Measurements from ENCODE around the gene TTBK1.

TTBK1 gene

GRCh38 chr6:43231735-43232450 lies 11.4 kb upstream of the TTBK1 start:
- Histone ChIP-seq H3K27me3 (peaks cover 66% of the 10 kb centered on the region), H3K27ac (no peak overlapping the region), H3K4me1 (ENCODE audit: control insufficient read depth in 1 of 2, insufficient read depth in 1 of 2, low read depth in 1 of 2, low read length in 1 of 2) (peaks cover 7 to 11% of the 10 kb centered on the region in 2 experiments), H3K36me3 (no peaks in the 10 kb centered on the region), H3K4me3 (ENCODE audit: low read depth in 1 of 2, low read length in 1 of 2) (no peak overlapping the region), H3K9me3 (no peaks in the 10 kb centered on the region)
- TF ChIP-seq, protein P1, sequence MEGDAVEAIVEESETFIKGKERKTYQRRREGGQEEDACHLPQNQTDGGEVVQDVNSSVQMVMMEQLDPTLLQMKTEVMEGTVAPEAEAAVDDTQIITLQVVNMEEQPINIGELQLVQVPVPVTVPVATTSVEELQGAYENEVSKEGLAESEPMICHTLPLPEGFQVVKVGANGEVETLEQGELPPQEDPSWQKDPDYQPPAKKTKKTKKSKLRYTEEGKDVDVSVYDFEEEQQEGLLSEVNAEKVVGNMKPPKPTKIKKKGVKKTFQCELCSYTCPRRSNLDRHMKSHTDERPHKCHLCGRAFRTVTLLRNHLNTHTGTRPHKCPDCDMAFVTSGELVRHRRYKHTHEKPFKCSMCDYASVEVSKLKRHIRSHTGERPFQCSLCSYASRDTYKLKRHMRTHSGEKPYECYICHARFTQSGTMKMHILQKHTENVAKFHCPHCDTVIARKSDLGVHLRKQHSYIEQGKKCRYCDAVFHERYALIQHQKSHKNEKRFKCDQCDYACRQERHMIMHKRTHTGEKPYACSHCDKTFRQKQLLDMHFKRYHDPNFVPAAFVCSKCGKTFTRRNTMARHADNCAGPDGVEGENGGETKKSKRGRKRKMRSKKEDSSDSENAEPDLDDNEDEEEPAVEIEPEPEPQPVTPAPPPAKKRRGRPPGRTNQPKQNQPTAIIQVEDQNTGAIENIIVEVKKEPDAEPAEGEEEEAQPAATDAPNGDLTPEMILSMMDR (IDR thresholded peaks at IDR 0.05): no peak

DNA sequence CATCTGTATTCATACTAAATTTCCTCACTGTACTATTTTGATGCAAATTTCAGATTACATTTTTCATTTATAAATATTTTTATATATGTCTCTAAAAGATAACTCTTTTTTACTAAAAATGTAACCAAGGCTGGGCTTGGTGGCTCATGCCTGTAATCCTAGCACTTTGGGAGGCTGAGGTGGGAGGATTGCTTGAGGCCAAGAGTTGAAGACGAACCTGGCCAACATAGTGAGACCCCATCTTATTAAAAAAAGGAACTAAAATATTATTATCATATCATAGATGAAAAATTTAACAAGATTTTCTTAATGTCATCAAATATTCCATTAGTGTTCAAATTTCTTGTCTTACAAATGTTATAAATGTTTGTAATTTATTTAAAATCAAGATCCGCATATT lies 7.4 kb upstream of the TTBK1 start:
- H3K4me3 ChIP-seq (ENCODE audit: low read depth in 1 of 2, low read length in 1 of 2): no peak overlapping the region
- H3K4me1 ChIP-seq (ENCODE audit: control insufficient read depth in 1 of 2, insufficient read depth in 1 of 2, low read depth in 1 of 2, low read length in 1 of 2): no peaks in the 10 kb centered on the region
- H3K27me3 ChIP-seq: peaks cover 78% of the 10 kb centered on the region
- TF ChIP-seq, protein P1 (IDR thresholded peaks at IDR 0.05): no peak
- no peaks in the 10 kb centered on the region for H3K9me3 ChIP-seq
- no peaks in the 10 kb centered on the region for H3K36me3 ChIP-seq
- H3K27ac ChIP-seq: no peak overlapping the region

DNA sequence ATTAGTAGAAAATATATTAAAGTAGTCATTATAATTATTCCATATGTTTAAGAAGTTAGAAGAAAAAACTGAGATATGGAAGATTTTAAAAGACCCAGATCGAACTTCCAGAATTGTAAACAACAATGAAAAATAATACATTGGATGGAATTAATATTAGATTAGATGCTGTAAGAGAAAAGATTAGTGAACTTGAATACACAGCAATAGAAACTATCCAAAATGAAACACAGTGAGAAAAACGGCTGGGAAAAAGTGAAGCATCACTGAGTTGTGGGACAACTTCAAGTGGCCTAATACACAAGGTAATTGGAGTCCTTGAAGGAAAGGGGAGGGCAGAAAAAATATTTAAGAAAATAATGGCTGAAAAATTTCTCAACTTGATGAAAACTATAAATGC lies 4.2 kb upstream of the TTBK1 start:
- no peaks in the 10 kb centered on the region for H3K4me1 ChIP-seq (ENCODE audit: control insufficient read depth in 1 of 2, insufficient read depth in 1 of 2, low read depth in 1 of 2, low read length in 1 of 2)
- no peak overlapping the region for H3K4me3 ChIP-seq (ENCODE audit: low read depth in 1 of 2, low read length in 1 of 2)
- H3K27ac ChIP-seq: no peak overlapping the region
- TF ChIP-seq, protein P1 (IDR thresholded peaks at IDR 0.05): no peak
- H3K36me3 ChIP-seq: no peaks in the 10 kb centered on the region
- peaks cover 90% of the 10 kb centered on the region for H3K27me3 ChIP-seq
- H3K9me3 ChIP-seq: no peaks in the 10 kb centered on the region

DNA sequence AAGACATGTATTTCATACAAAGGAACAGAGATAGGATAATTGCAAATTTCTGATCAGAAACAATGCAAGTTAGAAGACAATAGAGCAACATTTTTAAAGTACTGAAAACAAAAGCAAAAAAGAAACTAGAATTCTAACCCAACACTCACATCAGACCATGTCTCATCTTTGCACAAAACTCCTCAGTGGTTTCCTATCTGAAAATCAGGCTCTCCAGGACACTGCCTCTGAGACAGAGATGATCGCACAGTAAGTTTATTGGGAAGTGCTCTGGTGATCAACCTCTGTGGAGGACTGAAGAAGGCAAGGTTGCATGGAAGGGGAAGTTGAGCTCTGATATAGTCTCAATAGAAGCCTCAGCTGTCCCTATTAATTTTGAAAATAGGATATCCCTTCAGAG lies 2.3 kb upstream of the TTBK1 start:
- no peak overlapping the region for H3K27ac ChIP-seq
- H3K9me3 ChIP-seq: no peaks in the 10 kb centered on the region
- no peaks in the 10 kb centered on the region for H3K36me3 ChIP-seq
- TF ChIP-seq, protein P1 (IDR thresholded peaks at IDR 0.05): no peak
- no peaks in the 10 kb centered on the region for H3K4me1 ChIP-seq (ENCODE audit: control insufficient read depth in 1 of 2, insufficient read depth in 1 of 2, low read depth in 1 of 2, low read length in 1 of 2)
- H3K4me3 ChIP-seq (ENCODE audit: low read depth in 1 of 2, low read length in 1 of 2): no peak overlapping the region
- peaks cover 99% of the 10 kb centered on the region for H3K27me3 ChIP-seq

DNA sequence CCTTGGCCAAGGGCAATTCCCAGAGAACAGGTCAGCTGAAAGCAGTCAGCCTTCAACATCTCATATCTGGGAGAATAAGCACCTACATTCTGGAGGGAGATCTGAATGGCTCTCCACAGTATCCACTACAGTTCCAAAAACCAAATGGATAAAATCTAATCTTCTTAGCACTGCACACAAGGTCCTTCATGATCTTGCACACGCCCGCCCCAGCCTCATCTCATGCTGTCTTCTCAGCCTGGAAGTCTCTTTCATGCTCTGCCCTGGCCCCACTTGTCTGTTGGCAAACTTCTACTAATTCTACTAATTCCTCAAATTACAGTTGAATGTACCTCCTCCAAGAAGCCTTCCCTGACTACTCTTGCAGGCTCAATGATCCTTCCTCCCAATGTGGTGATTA lies 1.8 kb upstream of the TTBK1 start:
- H3K36me3 ChIP-seq: no peaks in the 10 kb centered on the region
- no peak overlapping the region for H3K27ac ChIP-seq
- H3K4me3 ChIP-seq (ENCODE audit: low read depth in 1 of 2, low read length in 1 of 2): no peak overlapping the region
- H3K27me3 ChIP-seq: peaks cover 99% of the 10 kb centered on the region
- TF ChIP-seq, protein P1 (IDR thresholded peaks at IDR 0.05): no peak
- no peaks in the 10 kb centered on the region for H3K9me3 ChIP-seq
- no peaks in the 10 kb centered on the region for H3K4me1 ChIP-seq (ENCODE audit: control insufficient read depth in 1 of 2, insufficient read depth in 1 of 2, low read depth in 1 of 2, low read length in 1 of 2)

Measured in neutrophil (primary cell).